ENCODE results near the gene NKAIN2. TPM values are rescaled to one million over a fixed set of nuclear protein-coding genes. Genes with fewer than 3 reads are reported as not detected.

Gene NKAIN2
- polyA plus RNA-seq, 1 donor (not counting 4 experiments of a cell fraction or from before 2014, with no cell fraction given): 0.13 TPM

DNA sequence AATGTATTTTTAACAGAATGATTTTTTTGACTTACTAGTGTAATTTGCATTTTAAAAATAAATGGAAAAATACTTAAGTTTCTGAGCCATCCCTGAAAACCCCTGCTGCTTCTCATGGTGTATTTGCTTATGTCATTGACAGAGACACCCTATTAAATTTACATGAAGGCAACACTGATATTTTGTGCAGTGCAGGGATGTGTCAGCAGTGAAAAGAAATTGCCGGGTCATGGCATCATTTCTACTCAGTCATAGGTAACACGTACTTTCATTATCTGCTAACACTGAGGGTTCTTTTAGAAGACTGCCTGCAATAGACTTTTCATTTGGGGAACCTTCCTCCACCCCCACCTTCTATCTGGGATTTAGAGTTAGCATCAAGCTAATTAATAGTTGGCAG, 1021.9 kb downstream of the NKAIN2 start:
- dilution Hi-C loops (cut with MboI; ENCODE audit: extremely low pct_ligation_motif_present, low sequenced_read_pairs): no loop called here
- Histone ChIP-seq H3K36me3 (ENCODE audit: control insufficient read depth in 2 of 2, extremely low read depth in 1 of 2, insufficient read depth in 2 of 2, low read length in 2 of 2) (no peaks in the 10 kb centered on the region), H3K9ac (ENCODE audit: control insufficient read depth, extremely low read depth, insufficient read depth, low read length) (no peak overlapping the region), H3K79me2 (ENCODE audit: control insufficient read depth, insufficient read depth, low read length) (no peaks in the 10 kb centered on the region), H3K9me3 (ENCODE audit: control insufficient read depth, low read depth, low read length) (no peaks in the 10 kb centered on the region), H3K4me1 (ENCODE audit: control insufficient read depth, extremely low read depth, insufficient read depth, low read length) (no peaks in the 10 kb centered on the region), H4K20me1 (ENCODE audit: control insufficient read depth, extremely low read depth, insufficient read depth, low read length) (no peaks in the 10 kb centered on the region), H3K4me3 (ENCODE audit: control insufficient read depth in 2 of 3, extremely low read depth in 1 of 3, insufficient read depth in 2 of 3, low read depth in 1 of 3, low read length in 3 of 3) (no peak overlapping the region), H3K27me3 (ENCODE audit: control insufficient read depth, extremely low read depth, insufficient read depth, low read length) (no peaks in the 10 kb centered on the region), H3K4me2 (ENCODE audit: control insufficient read depth, extremely low read depth, insufficient read depth, low read depth, low read length) (no peak overlapping the region), H2AFZ (ENCODE audit: control insufficient read depth, low read length) (no peak overlapping the region), H3K27ac (ENCODE audit: control insufficient read depth, insufficient read depth, low read length) (no peak overlapping the region), H3K9me1 (ENCODE audit: control insufficient read depth, extremely low read depth, insufficient read depth, low read length) (no peaks in the 10 kb centered on the region)
- DNase-seq (ENCODE audit: low read depth, low spot score): no peak
- no peak for FAIRE-seq
- no peak for TF ChIP-seq EZH2 (IDR thresholded peaks at IDR 0.05; ENCODE audit: low read length)
- TF ChIP-seq, protein P1, sequence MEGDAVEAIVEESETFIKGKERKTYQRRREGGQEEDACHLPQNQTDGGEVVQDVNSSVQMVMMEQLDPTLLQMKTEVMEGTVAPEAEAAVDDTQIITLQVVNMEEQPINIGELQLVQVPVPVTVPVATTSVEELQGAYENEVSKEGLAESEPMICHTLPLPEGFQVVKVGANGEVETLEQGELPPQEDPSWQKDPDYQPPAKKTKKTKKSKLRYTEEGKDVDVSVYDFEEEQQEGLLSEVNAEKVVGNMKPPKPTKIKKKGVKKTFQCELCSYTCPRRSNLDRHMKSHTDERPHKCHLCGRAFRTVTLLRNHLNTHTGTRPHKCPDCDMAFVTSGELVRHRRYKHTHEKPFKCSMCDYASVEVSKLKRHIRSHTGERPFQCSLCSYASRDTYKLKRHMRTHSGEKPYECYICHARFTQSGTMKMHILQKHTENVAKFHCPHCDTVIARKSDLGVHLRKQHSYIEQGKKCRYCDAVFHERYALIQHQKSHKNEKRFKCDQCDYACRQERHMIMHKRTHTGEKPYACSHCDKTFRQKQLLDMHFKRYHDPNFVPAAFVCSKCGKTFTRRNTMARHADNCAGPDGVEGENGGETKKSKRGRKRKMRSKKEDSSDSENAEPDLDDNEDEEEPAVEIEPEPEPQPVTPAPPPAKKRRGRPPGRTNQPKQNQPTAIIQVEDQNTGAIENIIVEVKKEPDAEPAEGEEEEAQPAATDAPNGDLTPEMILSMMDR (optimal IDR thresholded peaks at IDR 0.05 in 1 of 3, IDR thresholded peaks at IDR 0.05 in 1 of 3, conservative IDR thresholded peaks at IDR 0.05 in 1 of 3; ENCODE audit: extremely low read depth in 1 of 3, insufficient read depth in 2 of 3, low read length in 3 of 3): no peak

DNA sequence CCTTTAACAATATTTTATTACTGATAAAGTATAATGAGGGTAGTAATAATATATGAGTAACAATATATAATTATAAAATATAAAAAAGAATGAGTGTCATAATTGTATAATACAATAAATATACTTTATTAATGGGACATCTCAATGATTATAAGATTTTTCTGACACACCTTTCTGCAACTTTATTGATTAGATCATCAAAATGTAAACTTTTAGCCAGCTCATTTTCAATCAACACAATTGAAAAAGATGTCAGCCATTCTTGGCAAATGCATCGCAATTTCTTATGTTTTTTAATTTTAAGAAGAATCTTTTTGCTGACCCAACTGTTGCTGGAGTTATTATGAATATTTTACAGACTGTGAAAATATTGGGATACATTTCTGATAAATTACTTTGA, 1026.2 kb downstream of the NKAIN2 start:
- FAIRE-seq (no peak), DNase-seq (ENCODE audit: low read depth, low spot score) (no peak)
- H3K4me1 ChIP-seq (ENCODE audit: control insufficient read depth, extremely low read depth, insufficient read depth, low read length): no peaks in the 10 kb centered on the region
- no peaks in the 10 kb centered on the region for H3K36me3 ChIP-seq (ENCODE audit: control insufficient read depth in 2 of 2, extremely low read depth in 1 of 2, insufficient read depth in 2 of 2, low read length in 2 of 2)
- no peaks in the 10 kb centered on the region for H3K27me3 ChIP-seq (ENCODE audit: control insufficient read depth, extremely low read depth, insufficient read depth, low read length)
- no peaks in the 10 kb centered on the region for H3K9me3 ChIP-seq (ENCODE audit: control insufficient read depth, low read depth, low read length)
- no peaks in the 10 kb centered on the region for H3K9me1 ChIP-seq (ENCODE audit: control insufficient read depth, extremely low read depth, insufficient read depth, low read length)
- H3K27ac ChIP-seq (ENCODE audit: control insufficient read depth, insufficient read depth, low read length): no peak overlapping the region
- H3K4me3 ChIP-seq (ENCODE audit: control insufficient read depth in 2 of 3, extremely low read depth in 1 of 3, insufficient read depth in 2 of 3, low read depth in 1 of 3, low read length in 3 of 3): no peak overlapping the region
- dilution Hi-C loops (cut with MboI; ENCODE audit: extremely low pct_ligation_motif_present, low sequenced_read_pairs): no loop called here
- no peaks in the 10 kb centered on the region for H3K79me2 ChIP-seq (ENCODE audit: control insufficient read depth, insufficient read depth, low read length)
- no peak overlapping the region for H3K9ac ChIP-seq (ENCODE audit: control insufficient read depth, extremely low read depth, insufficient read depth, low read length)
- TF ChIP-seq, protein P1 (optimal IDR thresholded peaks at IDR 0.05 in 1 of 3, IDR thresholded peaks at IDR 0.05 in 1 of 3, conservative IDR thresholded peaks at IDR 0.05 in 1 of 3; ENCODE audit: extremely low read depth in 1 of 3, insufficient read depth in 2 of 3, low read length in 3 of 3): no peak
- no peak for TF ChIP-seq EZH2 (IDR thresholded peaks at IDR 0.05; ENCODE audit: low read length)
- no peak overlapping the region for H3K4me2 ChIP-seq (ENCODE audit: control insufficient read depth, extremely low read depth, insufficient read depth, low read depth, low read length)
- H4K20me1 ChIP-seq (ENCODE audit: control insufficient read depth, extremely low read depth, insufficient read depth, low read length): no peaks in the 10 kb centered on the region
- H2AFZ ChIP-seq (ENCODE audit: control insufficient read depth, low read length): no peak overlapping the region
